Smooth muscle cell (in vitro differentiated cells): Measurements from ENCODE around the gene UBR1. TPM values are rescaled to one million over a fixed set of nuclear protein-coding genes. Genes with fewer than 3 reads are reported as not detected.
"Not testable (repeated sequence)": the region's sequence is repeated elsewhere in the genome, so short reads cannot be mapped to it uniquely, and the experiment has no call there.

ENCODE experiments used
- DNase-seq: peaks from one replicate; lab custom pipeline; 2025; ENCODE audit not compliant: unreplicated experiment; lab: John Stamatoyannopoulos, UW
- H2AFZ ChIP-seq: fragments of 200-600 bp; sonication (generic); 2 replicates; pipeline ENCODE4 v1.6.0; 2016; ENCODE audit warnings: antibody characterized with exemption, low read depth, mild to moderate bottlenecking
- H3F3A ChIP-seq: fragments of 200-600 bp; sonication (generic); 2 replicates; pipeline ENCODE4 v1.6.0; 2017; ENCODE audit warnings: antibody characterized with exemption, low read depth
- H3K27ac ChIP-seq: fragments of 200-600 bp; sonication (generic); 2 replicates; pipeline ENCODE4 v1.5.1; 2016; ENCODE audit warnings: low read depth, mild to moderate bottlenecking
- H3K27me3 ChIP-seq: fragments of 200-600 bp; sonication (generic); 2 replicates; pipeline ENCODE4 v1.6.1; 2016; ENCODE audit warnings: low read depth, mild to moderate bottlenecking
- H3K36me3 ChIP-seq: fragments of 200-600 bp; sonication (generic); 2 replicates; pipeline ENCODE4 v1.5.1; 2016; ENCODE audit warnings: low read depth
- H3K4me1 ChIP-seq: fragments of 200-600 bp; sonication (generic); 2 replicates; pipeline ENCODE4 v1.5.1; 2016; ENCODE audit warnings: low read depth
- H3K4me2 ChIP-seq: fragments of 200-600 bp; sonication (generic); 2 replicates; pipeline ENCODE4 v1.6.0; 2016; ENCODE audit warnings: mild to moderate bottlenecking
- H3K4me3 ChIP-seq: fragments of 200-600 bp; sonication (generic); 2 replicates; pipeline ENCODE4 v1.5.1; 2016; ENCODE audit warnings: mild to moderate bottlenecking
- H3K79me2 ChIP-seq: fragments of 200-600 bp; sonication (generic); 2 replicates; pipeline ENCODE4 v1.6.0; 2016; ENCODE audit warnings: low read depth, mild to moderate bottlenecking
- H3K9ac ChIP-seq: fragments of 200-600 bp; sonication (generic); 2 replicates; pipeline ENCODE4 v1.6.0; 2016; ENCODE audit warnings: low read depth
- H3K9me3 ChIP-seq: fragments of 200-600 bp; sonication (generic); replicated peaks from 2 replicates; pipeline ENCODE4 v1.5.1; 2016; ENCODE audit warnings: low read depth
- H4K20me1 ChIP-seq: fragments of 200-600 bp; sonication (generic); 2 replicates; pipeline ENCODE4 v1.6.0; 2016; ENCODE audit warnings: low read depth
- whole genome bisulfite sequencing: methylation state at CpG from one replicate; pipeline ENCODE4 v1.1.7; 2016; ENCODE audit warnings: low lambda C conversion rate; 5-methylcytosine and 5-hydroxymethylcytosine counted together
- polyA plus RNA-seq: library from polyadenylated mRNA; unstranded; fragments of >200 nt; fragmentation: Nextera tagmentation; extraction: Ambion mirVana; gene quantifications from 2 replicates; pipeline ENCODE4 v1.2.1, GENCODE V29; 2016
- total RNA-seq: library from RNA; depleted of rRNA; stranded (reverse); fragments of >200 nt; gene quantifications from 2 replicates; pipeline ENCODE4 v1.2.3, GENCODE V29; 2014
- TF ChIP-seq, protein P1 (sequence below): fragments of 200-600 bp; sonication (generic); IDR thresholded peaks from 2 replicates; pipeline ENCODE4 v1.5.1; 2017; ENCODE audit warnings: borderline replicate concordance, mild to moderate bottlenecking, antibody characterized with exemption; ENCODE audit not compliant: insufficient read depth, poor library complexity, severe bottlenecking

Gene UBR1
- total and polyA plus RNA-seq, 2 experiments from 2014 or later, result 8.7 to 24.0 TPM

DNA sequence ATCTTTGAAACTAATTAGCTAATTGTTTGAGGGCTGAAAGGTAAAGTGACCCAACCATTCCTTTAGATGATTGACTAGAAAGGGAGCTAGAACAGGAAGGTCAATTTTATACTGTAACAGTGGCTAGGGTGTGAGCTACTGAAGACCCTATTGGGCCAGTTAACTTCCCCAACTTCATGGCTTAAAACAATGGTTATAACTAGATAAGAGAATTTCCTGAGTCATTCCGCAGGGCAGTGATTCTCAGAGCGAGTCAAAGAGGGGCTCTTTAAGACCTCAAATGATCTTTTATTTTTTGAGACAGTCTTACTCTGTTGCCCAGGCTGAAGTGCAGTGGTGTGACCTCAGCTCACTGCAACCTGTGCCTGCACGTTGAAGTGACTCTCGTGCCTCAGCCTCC lies 151.5 kb downstream of the UBR1 start:
- H3K27me3 ChIP-seq, result no peaks in the 10 kb centered on the region
- no peaks in the 10 kb centered on the region for H4K20me1 ChIP-seq
- no peak overlapping the region for H3K4me2 ChIP-seq
- no peaks in the 10 kb centered on the region for H3F3A ChIP-seq
- TF ChIP-seq, protein P1, sequence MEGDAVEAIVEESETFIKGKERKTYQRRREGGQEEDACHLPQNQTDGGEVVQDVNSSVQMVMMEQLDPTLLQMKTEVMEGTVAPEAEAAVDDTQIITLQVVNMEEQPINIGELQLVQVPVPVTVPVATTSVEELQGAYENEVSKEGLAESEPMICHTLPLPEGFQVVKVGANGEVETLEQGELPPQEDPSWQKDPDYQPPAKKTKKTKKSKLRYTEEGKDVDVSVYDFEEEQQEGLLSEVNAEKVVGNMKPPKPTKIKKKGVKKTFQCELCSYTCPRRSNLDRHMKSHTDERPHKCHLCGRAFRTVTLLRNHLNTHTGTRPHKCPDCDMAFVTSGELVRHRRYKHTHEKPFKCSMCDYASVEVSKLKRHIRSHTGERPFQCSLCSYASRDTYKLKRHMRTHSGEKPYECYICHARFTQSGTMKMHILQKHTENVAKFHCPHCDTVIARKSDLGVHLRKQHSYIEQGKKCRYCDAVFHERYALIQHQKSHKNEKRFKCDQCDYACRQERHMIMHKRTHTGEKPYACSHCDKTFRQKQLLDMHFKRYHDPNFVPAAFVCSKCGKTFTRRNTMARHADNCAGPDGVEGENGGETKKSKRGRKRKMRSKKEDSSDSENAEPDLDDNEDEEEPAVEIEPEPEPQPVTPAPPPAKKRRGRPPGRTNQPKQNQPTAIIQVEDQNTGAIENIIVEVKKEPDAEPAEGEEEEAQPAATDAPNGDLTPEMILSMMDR, result no peak
- H3K9me3 ChIP-seq, result no peaks in the 10 kb centered on the region
- peaks cover 49% of the 10 kb centered on the region for H3K36me3 ChIP-seq
- H3K27ac ChIP-seq, result no peak overlapping the region
- no peak overlapping the region for H3K9ac ChIP-seq
- 97% methylated on average over 4 of the region's 4 CpGs for WGBS
- DNase-seq, result no peak
- no peak overlapping the region for H3K4me3 ChIP-seq
- H2AFZ ChIP-seq, result no peak overlapping the region
- H3K79me2 ChIP-seq, result no peaks in the 10 kb centered on the region
- H3K4me1 ChIP-seq, result no peaks in the 10 kb centered on the region

- H3K4me3 ChIP-seq, H3F3A ChIP-seq, DNase-seq, H3K27me3 ChIP-seq, H3K79me2 ChIP-seq, H3K9ac ChIP-seq, H3K27ac ChIP-seq, H2AFZ ChIP-seq, H3K4me1 ChIP-seq, H3K4me2 ChIP-seq, H3K9me3 ChIP-seq, H4K20me1 ChIP-seq: not testable (repeated sequence)
- peaks cover 27% of the 10 kb centered on the region for H3K36me3 ChIP-seq
- WGBS, result 90% methylated on average over 3 of the region's 3 CpGs
Measured at GRCh38 chr15:42948898-42949297, 156.9 kb downstream of the UBR1 start.

DNA sequence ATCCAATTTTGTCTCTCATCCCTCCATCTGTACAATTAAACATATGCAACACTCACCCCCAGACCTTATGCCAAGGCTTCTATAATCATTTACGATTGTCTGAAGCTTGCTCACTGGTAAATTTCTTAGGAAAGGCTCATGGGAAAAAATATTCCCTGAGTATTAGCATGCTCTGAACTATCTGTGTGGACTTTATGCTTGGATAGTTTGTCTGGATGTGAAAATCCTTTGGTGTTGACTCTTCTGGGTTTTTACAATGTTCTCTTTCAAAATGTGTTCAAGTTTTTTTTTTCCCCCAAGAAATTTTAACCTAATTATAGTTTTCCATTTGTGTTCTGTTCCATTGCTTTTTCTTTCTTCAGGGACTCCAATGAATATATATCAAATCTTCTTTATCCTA lies 165.3 kb downstream of the UBR1 start:
- Histone ChIP-seq H3K4me3 (no peak overlapping the region), H2AFZ (no peak overlapping the region), H3K9me3 (no peaks in the 10 kb centered on the region), H4K20me1 (no peaks in the 10 kb centered on the region), H3K27me3 (no peaks in the 10 kb centered on the region), H3K4me2 (no peak overlapping the region), H3F3A (no peaks in the 10 kb centered on the region), H3K4me1 (no peaks in the 10 kb centered on the region), H3K79me2 (no peaks in the 10 kb centered on the region), H3K36me3 (no peaks in the 10 kb centered on the region), H3K9ac (no peak overlapping the region), H3K27ac (no peak overlapping the region)
- DNase-seq, result no peak
- TF ChIP-seq, protein P1, result no peak
- WGBS, result 86% methylated on average over 1 of the region's 1 CpG

GRCh38 chr15:42939841-42940240 lies 166.0 kb downstream of the UBR1 start:
- Histone ChIP-seq H3K4me1 (no peaks in the 10 kb centered on the region), H3K9me3 (no peaks in the 10 kb centered on the region), H3K79me2 (no peaks in the 10 kb centered on the region), H3F3A (no peaks in the 10 kb centered on the region), H4K20me1 (no peaks in the 10 kb centered on the region), H2AFZ (no peak overlapping the region), H3K27ac (no peak overlapping the region), H3K27me3 (no peaks in the 10 kb centered on the region), H3K9ac (no peak overlapping the region), H3K4me3 (no peak overlapping the region), H3K4me2 (no peak overlapping the region), H3K36me3 (no peaks in the 10 kb centered on the region)
- DNase-seq, result no peak
- TF ChIP-seq, protein P1, result no peak
- 94% methylated on average over 8 of the region's 8 CpGs for WGBS
